ENCODE data around the gene NBPF9.
"Not testable (repeated sequence)": the region's sequence is repeated elsewhere in the genome, so short reads cannot be mapped to it uniquely, and the experiment has no call there.

The NBPF9 gene

DNA sequence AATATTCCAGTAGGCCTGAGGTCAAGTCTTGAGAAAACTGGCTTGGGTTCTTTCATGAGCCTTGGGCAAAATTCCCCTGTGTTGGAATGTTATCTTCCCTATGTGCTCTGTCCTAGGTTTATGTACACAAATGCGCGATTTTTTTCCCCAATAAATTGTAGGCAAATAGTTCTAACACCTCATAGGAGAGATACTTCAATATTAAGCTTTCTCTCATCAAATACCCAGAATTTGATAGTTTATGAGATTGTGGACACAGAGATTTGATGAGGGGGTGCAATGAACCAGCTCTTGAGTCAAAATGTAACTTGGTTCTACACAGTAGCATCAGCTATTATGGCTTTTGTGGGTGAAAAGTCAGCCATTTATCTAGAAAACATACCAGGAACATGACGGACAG, 38.7 kb downstream of the NBPF9 start:
- H3K27ac Mint-ChIP-seq, H3K4me3 Mint-ChIP-seq, CTCF ChIA-PET, H3K4me1 Mint-ChIP-seq, H3K9me3 Mint-ChIP-seq, DNase-seq, H3K27me3 Mint-ChIP-seq: not testable (repeated sequence)
- peaks cover 23% of the 10 kb centered on the region for H3K36me3 Mint-ChIP-seq

DNA sequence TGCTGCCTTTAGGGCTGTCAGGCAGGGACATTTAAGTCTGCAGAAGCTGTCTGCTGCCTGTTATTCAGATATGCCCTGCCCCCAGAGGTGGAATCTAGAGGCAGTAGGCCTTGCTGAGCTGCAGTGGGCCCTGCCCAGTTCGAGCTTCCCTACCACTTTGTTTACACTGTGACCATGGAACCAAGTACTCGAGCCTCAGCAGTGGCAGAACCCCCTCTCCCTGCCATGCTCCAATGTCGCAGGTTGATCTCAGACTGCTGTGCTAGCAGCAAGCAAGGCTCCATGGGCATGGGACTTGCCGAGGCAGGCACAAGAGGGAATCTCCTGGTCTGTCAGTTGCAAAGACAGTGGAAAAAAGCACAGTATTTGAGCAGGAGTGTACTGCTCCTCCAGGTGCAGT, 60.3 kb downstream of the NBPF9 start:
- DNase-seq, H3K36me3 Mint-ChIP-seq, H3K4me3 Mint-ChIP-seq, H3K4me1 Mint-ChIP-seq, H3K27ac Mint-ChIP-seq, CTCF ChIA-PET, H3K9me3 Mint-ChIP-seq: not testable (repeated sequence)
- peaks cover 19% of the 10 kb centered on the region for H3K27me3 Mint-ChIP-seq

- H3K4me1 Mint-ChIP-seq, H3K27me3 Mint-ChIP-seq, CTCF ChIA-PET, H3K9me3 Mint-ChIP-seq, H3K36me3 Mint-ChIP-seq, H3K27ac Mint-ChIP-seq, H3K4me3 Mint-ChIP-seq, DNase-seq: not testable (repeated sequence)
Observed at GRCh38 chr1:149033916-149034315, 69.4 kb downstream of the NBPF9 start.

DNA sequence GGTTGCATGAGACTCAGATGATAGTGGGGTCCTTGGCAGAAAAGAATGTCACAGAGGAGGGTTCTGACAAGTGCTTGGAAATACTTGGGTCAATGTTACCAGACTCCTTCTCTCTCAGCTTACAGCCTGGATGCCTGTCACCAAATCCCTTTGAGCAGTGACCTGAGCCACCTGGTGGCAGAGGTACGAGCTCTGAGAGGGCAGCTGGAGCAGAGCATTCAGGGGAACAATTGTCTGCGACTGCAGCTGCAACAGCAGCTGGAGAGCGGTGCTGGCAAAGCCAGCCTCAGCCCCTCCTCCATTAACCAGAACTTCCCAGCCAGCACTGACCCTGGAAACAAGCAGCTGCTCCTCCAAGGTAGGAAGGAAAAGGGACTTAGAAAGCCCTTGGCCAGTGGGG, 79.0 kb downstream of the NBPF9 start:
- H3K9me3 Mint-ChIP-seq, CTCF ChIA-PET: not testable (repeated sequence)

GRCh38 chr1:149018577-149018976, 84.8 kb downstream of the NBPF9 start:
- H3K36me3 Mint-ChIP-seq, H3K9me3 Mint-ChIP-seq, H3K4me1 Mint-ChIP-seq, DNase-seq, H3K27me3 Mint-ChIP-seq, H3K27ac Mint-ChIP-seq, CTCF ChIA-PET, H3K4me3 Mint-ChIP-seq: not testable (repeated sequence)

More for the DNA sequence above, 79.0 kb downstream of the NBPF9 start:
- not testable (repeated sequence) for H3K27me3 Mint-ChIP-seq, H3K4me1 Mint-ChIP-seq, H3K27ac Mint-ChIP-seq, DNase-seq, H3K4me3 Mint-ChIP-seq, H3K36me3 Mint-ChIP-seq

- CTCF ChIA-PET, DNase-seq, H3K9me3 Mint-ChIP-seq, H3K4me1 Mint-ChIP-seq, H3K27me3 Mint-ChIP-seq, H3K4me3 Mint-ChIP-seq, H3K27ac Mint-ChIP-seq, H3K36me3 Mint-ChIP-seq: not testable (repeated sequence)
Observed at GRCh38 chr1:149016626-149017025, 86.7 kb downstream of the NBPF9 start.

DNA sequence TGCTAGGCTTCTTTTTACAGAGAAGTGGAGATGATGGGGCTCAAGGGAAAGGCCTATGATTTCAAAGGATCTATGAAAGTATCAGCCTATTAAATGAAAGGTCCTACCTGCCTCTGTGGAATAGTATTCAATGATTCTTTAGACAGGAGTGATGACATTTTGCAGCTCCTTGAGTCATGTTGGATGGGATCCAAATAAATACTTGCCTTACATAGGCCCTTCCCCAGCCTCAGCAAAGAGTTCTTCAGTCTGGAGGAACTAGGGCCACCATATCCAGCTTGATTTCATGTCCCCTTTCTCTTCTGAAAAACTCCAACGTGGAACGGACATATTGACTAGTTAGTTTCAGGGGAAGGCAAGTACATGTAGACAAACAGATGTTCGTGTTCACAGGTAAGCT, 87.8 kb downstream of the NBPF9 start:
- H3K4me1 Mint-ChIP-seq, H3K9me3 Mint-ChIP-seq, DNase-seq, H3K27me3 Mint-ChIP-seq, H3K4me3 Mint-ChIP-seq, H3K36me3 Mint-ChIP-seq, CTCF ChIA-PET, H3K27ac Mint-ChIP-seq: not testable (repeated sequence)

DNA sequence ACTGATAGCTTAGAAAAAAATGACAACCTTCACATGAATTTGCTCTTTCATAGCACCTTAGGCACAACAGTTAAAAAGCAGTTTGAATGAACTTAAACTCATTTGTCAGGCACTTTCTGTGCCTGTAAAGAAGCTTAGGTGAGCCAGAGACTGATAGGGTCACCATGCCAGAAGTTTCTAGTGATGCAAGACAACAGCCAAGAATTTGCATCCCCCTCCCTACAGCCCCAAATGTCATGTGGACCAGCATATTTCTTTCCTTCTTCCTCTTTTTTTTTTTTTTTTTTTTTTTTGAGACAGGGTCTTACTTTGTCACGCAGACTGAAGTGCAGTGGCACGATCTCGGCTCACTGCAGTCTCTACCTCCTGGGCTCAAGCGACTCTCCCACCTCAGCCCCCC, 89.8 kb downstream of the NBPF9 start:
- H3K4me1 Mint-ChIP-seq, H3K9me3 Mint-ChIP-seq, H3K36me3 Mint-ChIP-seq, CTCF ChIA-PET, H3K4me3 Mint-ChIP-seq, H3K27me3 Mint-ChIP-seq, H3K27ac Mint-ChIP-seq, DNase-seq: not testable (repeated sequence)

DNA sequence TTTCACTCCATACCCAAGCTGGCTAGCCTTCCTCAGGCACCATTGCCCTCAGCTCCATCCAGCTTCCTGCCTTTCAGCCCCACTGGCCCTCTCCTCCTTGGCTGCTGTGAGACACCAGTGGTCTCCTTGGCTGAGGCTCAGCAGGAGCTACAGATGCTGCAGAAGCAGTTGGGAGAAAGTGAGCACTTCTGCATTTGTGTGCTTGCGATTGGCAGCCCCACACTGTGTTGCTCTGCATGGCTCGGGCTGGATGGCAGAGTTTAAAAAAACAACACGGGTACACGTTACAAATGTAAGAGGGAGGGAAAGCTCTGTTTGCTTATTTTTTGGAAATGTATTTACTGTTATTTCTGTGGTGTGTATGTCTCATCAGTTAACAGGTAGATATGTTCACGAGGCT, 90.8 kb downstream of the NBPF9 start:
- CTCF ChIA-PET, H3K27me3 Mint-ChIP-seq, H3K4me1 Mint-ChIP-seq, H3K9me3 Mint-ChIP-seq, DNase-seq, H3K4me3 Mint-ChIP-seq, H3K27ac Mint-ChIP-seq, H3K36me3 Mint-ChIP-seq: not testable (repeated sequence)

GRCh38 chr1:149009761-149010160, 93.6 kb downstream of the NBPF9 start:
- H3K27me3 Mint-ChIP-seq, DNase-seq, H3K27ac Mint-ChIP-seq, H3K4me3 Mint-ChIP-seq, CTCF ChIA-PET, H3K4me1 Mint-ChIP-seq, H3K36me3 Mint-ChIP-seq, H3K9me3 Mint-ChIP-seq: not testable (repeated sequence)

- H3K9me3 Mint-ChIP-seq, H3K4me1 Mint-ChIP-seq, CTCF ChIA-PET, H3K4me3 Mint-ChIP-seq, DNase-seq, H3K27ac Mint-ChIP-seq, H3K27me3 Mint-ChIP-seq, H3K36me3 Mint-ChIP-seq: not testable (repeated sequence)
Observed at GRCh38 chr1:149008769-149009168, 94.6 kb downstream of the NBPF9 start.

- H3K4me3 Mint-ChIP-seq, H3K27me3 Mint-ChIP-seq, H3K4me1 Mint-ChIP-seq, DNase-seq, CTCF ChIA-PET, H3K9me3 Mint-ChIP-seq, H3K27ac Mint-ChIP-seq, H3K36me3 Mint-ChIP-seq: not testable (repeated sequence)
Observed at GRCh38 chr1:149008326-149008725, 95.0 kb downstream of the NBPF9 start.

All from activated naive CD4-positive, alpha-beta T cell treated with anti-CD3 and anti-CD28 coated beads, Interleukin-2, amount 10 ng/mL, durations not matched to agents 7 days and 5 days (primary cell).